GM12878 (cell line): Measurements from ENCODE around the gene ERICH2. TPM values are rescaled to one million over a fixed set of nuclear protein-coding genes. Genes with fewer than 3 reads are reported as not detected.

Source experiments
- ATAC-seq: fragments of 200-7000 bp; cut with Tn5 transposase; 3 replicates; pipeline ENCODE4 v1.9.1; 2020; ENCODE audit warnings: mild to moderate bottlenecking, moderate library complexity
- BruUV-seq: library from RNA; stranded (reverse); fragments of 400-500 nt; replicated peaks from 2 replicates; lab custom pipeline; 2021; lab: Mats Ljungman, UMichigan
- CTCF ChIA-PET: fragments of 300-600 bp; sonication (Branson Sonifier 250); formaldehyde crosslinking; extraction: SDS; loops from one replicate; lab custom pipeline; 2021; ENCODE audit warnings: inconsistent platforms; lab: Yijun Ruan, JAX
- POLR2A ChIA-PET: fragments of 350-600 bp; formaldehyde crosslinking; extraction: SDS; loops from one replicate; lab custom pipeline; 2021; ENCODE audit warnings: inconsistent platforms; lab: Charles Lee
- RAD21 ChIA-PET: fragments of 300-600 bp; sonication (Branson Sonifier 250); formaldehyde crosslinking; loops from one replicate; lab custom pipeline; 2023; ENCODE audit warnings: antibody characterized with exemption; ENCODE audit not compliant: unreplicated experiment; lab: Charles Lee
- SMC1A ChIA-PET: fragments of 300-600 bp; sonication (Branson Sonifier 250); formaldehyde crosslinking; loops from one replicate; lab custom pipeline; 2023; ENCODE audit not compliant: unreplicated experiment, uncharacterized antibody; lab: Charles Lee
- DNase-seq: peaks from one replicate; pipeline ENCODE4 v3.0.0-alpha.2; 2011; ENCODE audit warnings: low read depth, low spot score
- FAIRE-seq: peaks from 3 replicates; lab custom pipeline; 2011; peaks lifted over from hg19 to GRCh38; lab: Jason Lieb, UNC
- H2AFZ ChIP-seq: 2 replicates; pipeline ENCODE4 v1.6.0; 2011; ENCODE audit warnings: low read depth, low read length, control low read depth; ENCODE audit not compliant: control insufficient read depth
- H3K27ac ChIP-seq: 2 replicates; pipeline ENCODE4 v1.5.1; 2011; ENCODE audit warnings: control low read depth; ENCODE audit not compliant: control insufficient read depth, insufficient read depth
- H3K27me3 ChIP-seq, 2 experiments: replicated peaks in 1 of 2; 2 replicates each; pipeline versions ENCODE4 v1.6.0 to v1.6.1; 2011; ENCODE audit warnings: low read length in 1 of 2; ENCODE audit not compliant: control insufficient read depth in 2 of 2, insufficient read depth in 2 of 2
- H3K36me3 ChIP-seq, 2 experiments: 2 replicates each; pipeline ENCODE4 v1.5.1; 2011; ENCODE audit warnings: low read length in 1 of 2; ENCODE audit not compliant: control insufficient read depth in 2 of 2, insufficient read depth in 2 of 2
- H3K4me1 ChIP-seq: 2 replicates; pipeline ENCODE4 v1.6.1; 2011; ENCODE audit warnings: mild to moderate bottlenecking, low read length, moderate library complexity, mixed read lengths; ENCODE audit not compliant: control insufficient read depth, insufficient read depth
- H3K4me2 ChIP-seq: 2 replicates; pipeline ENCODE4 v1.6.0; 2011; ENCODE audit warnings: control low read depth; ENCODE audit not compliant: control insufficient read depth, insufficient read depth
- H3K4me3 ChIP-seq: fragments of 200-600 bp; sonication (generic); 2 replicates; pipeline ENCODE4 v1.5.1; 2016
- H3K79me2 ChIP-seq: 2 replicates; pipeline ENCODE4 v1.6.0; 2011; ENCODE audit warnings: low read length; ENCODE audit not compliant: control insufficient read depth, insufficient read depth
- H3K9ac ChIP-seq: 2 replicates; pipeline ENCODE4 v1.8.0; 2011; ENCODE audit warnings: low read length, control low read depth, mixed read lengths; ENCODE audit not compliant: control insufficient read depth, insufficient read depth
- H3K9me3 ChIP-seq: replicated peaks from 3 replicates; pipeline ENCODE4 v1.5.1; 2011; ENCODE audit warnings: mild to moderate bottlenecking, low read length; ENCODE audit not compliant: control insufficient read depth, insufficient read depth
- H4K20me1 ChIP-seq: 2 replicates; pipeline ENCODE4 v1.6.0; 2011; ENCODE audit not compliant: control insufficient read depth, insufficient read depth
- CBFB ChIP-seq: IDR thresholded peaks from 2 replicates; pipeline ENCODE4 v1.6.1; 2016; ENCODE audit warnings: antibody characterized with exemption, low read depth
- MTA3 ChIP-seq: IDR thresholded peaks from 2 replicates; pipeline ENCODE4 v1.6.1; 2012; ENCODE audit warnings: low read length, inconsistent platforms, borderline replicate concordance
- NR2F1 ChIP-seq: fragments of 450-650 bp; conservative IDR thresholded peaks from 2 replicates; pipeline ENCODE4 v1.6.1; 2017; ENCODE audit warnings: mild to moderate bottlenecking
- SKIL ChIP-seq: fragments of 450-650 bp; IDR thresholded peaks from 2 replicates; pipeline ENCODE4 v1.6.1; 2017; ENCODE audit warnings: mild to moderate bottlenecking, low read depth, inconsistent platforms; ENCODE audit not compliant: poor library complexity, severe bottlenecking
- STAT1 ChIP-seq: fragments of 450-650 bp; conservative IDR thresholded peaks from 2 replicates; pipeline ENCODE4 v1.6.1; 2014; ENCODE audit warnings: antibody characterized with exemption, mild to moderate bottlenecking
- TCF7 ChIP-seq: IDR thresholded peaks from 2 replicates; pipeline ENCODE4 v1.6.1; 2014; ENCODE audit warnings: antibody characterized with exemption, borderline replicate concordance
- YBX1 ChIP-seq: fragments of 450-650 bp; IDR thresholded peaks from 2 replicates; pipeline ENCODE4 v1.6.1; 2016; ENCODE audit warnings: antibody characterized with exemption
- ZBED1 ChIP-seq: IDR thresholded peaks from 2 replicates; pipeline ENCODE4 v1.6.1; 2016; ENCODE audit warnings: borderline replicate concordance
- ZNF24 ChIP-seq: fragments of 450-650 bp; IDR thresholded peaks from 2 replicates; pipeline ENCODE4 v1.6.1; 2017; ENCODE audit warnings: antibody characterized with exemption, mild to moderate bottlenecking
- WGBS: methylation state at CpG from one replicate; pipeline ENCODE4 v1.1.6; 2016; ENCODE audit warnings: low lambda C conversion rate; ENCODE audit not compliant: insufficient replicate concordance, insufficient coverage; ENCODE audit errors: missing lambda C conversion rate; 5-methylcytosine and 5-hydroxymethylcytosine counted together
- in situ Hi-C: fragments of 300-500 bp; cut with MboI; formaldehyde crosslinking; loops from 9 replicates; pipeline ENCODE4 v1.14.3; 2018; ENCODE audit warnings: mixed read lengths
- intact Hi-C: fragments of 100-400 bp; cut with micrococcal nuclease; formaldehyde crosslinking; loops from one replicate; pipeline ENCODE4 v1.14.2; 2022; ENCODE audit not compliant: unreplicated experiment
- polyA plus RNA-seq, 11 experiments: library from polyadenylated mRNA; depleted of rRNA in 4 of 11; unstranded in 6 of 11; stranded (reverse) in 5 of 11; fragments of >200 nt; fragmentation: Nextera tagmentation in 4 of 11; fragmentation: Illumina TruSeq in 1 of 11; extraction: Ambion mirVana in 4 of 11; extraction: Trizol in 1 of 11; gene quantifications; 1 replicate in 1 of 11; 2 replicates in 10 of 11; pipeline versions ENCODE4 v1.2.1 to v1.2.3, GENCODE V29; 2011 to 2016; ENCODE audit warnings: inconsistent platforms in 2 of 11, missing spikeins in 2 of 11, low read depth in 1 of 11
- total RNA-seq, 4 experiments: library from RNA; depleted of rRNA in 3 of 4; stranded (reverse); fragments of >200 nt in 3 of 4; fragmentation: Illumina TruSeq in 1 of 4; extraction: Trizol in 1 of 4; gene quantifications; 2 replicates each; pipeline versions ENCODE4 v1.2.1 to v1.2.3, GENCODE V29; 2013 to 2021
- TF ChIP-seq, protein P1 (sequence below): fragments of 450-650 bp; formaldehyde crosslinking; IDR thresholded peaks from 2 replicates; pipeline ENCODE4 v1.5.0; 2022; ENCODE audit warnings: mild to moderate bottlenecking, missing genetic modification characterization
- TF ChIP-seq, protein P2 (sequence below): fragments of 450-650 bp; IDR thresholded peaks from 2 replicates; pipeline ENCODE4 v1.6.1; 2017; ENCODE audit warnings: antibody characterized with exemption, mild to moderate bottlenecking, moderate library complexity

Gene ERICH2
- total and polyA plus RNA-seq, 10 of the 15 experiments (the other 5 are each of a cell fraction or from before 2014, with no cell fraction given): not detected

DNA sequence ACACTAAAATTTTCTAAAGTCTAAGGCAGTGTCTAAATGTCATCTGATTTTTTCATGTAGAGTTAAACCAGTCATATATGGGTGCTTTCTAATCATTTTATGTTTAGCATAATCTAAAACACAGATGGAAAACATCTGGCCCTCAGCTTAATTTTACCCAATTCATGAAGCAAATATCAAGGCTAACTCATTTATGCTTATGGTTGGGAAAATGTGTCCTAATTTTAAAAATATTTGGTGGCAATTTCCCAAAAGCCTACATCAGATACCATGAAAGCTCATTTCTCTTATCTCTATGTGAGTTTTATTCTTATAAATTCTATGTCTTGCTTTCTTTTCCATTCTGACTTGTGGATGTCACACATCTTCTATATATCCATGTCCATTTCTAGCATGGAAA is 47.9 kb upstream of the ERICH2 start (continued):
- TF ChIP-seq, protein P1, sequence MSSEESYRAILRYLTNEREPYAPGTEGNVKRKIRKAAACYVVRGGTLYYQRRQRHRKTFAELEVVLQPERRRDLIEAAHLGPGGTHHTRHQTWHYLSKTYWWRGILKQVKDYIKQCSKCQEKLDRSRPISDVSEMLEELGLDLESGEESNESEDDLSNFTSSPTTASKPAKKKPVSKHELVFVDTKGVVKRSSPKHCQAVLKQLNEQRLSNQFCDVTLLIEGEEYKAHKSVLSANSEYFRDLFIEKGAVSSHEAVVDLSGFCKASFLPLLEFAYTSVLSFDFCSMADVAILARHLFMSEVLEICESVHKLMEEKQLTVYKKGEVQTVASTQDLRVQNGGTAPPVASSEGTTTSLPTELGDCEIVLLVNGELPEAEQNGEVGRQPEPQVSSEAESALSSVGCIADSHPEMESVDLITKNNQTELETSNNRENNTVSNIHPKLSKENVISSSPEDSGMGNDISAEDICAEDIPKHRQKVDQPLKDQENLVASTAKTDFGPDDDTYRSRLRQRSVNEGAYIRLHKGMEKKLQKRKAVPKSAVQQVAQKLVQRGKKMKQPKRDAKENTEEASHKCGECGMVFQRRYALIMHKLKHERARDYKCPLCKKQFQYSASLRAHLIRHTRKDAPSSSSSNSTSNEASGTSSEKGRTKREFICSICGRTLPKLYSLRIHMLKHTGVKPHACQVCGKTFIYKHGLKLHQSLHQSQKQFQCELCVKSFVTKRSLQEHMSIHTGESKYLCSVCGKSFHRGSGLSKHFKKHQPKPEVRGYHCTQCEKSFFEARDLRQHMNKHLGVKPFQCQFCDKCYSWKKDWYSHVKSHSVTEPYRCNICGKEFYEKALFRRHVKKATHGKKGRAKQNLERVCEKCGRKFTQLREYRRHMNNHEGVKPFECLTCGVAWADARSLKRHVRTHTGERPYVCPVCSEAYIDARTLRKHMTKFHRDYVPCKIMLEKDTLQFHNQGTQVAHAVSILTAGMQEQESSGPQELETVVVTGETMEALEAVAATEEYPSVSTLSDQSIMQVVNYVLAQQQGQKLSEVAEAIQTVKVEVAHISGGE (CRISPR knock-in tag): no peak
- TF ChIP-seq NR2F1: no peak
- TF ChIP-seq SKIL: no peak
- TF ChIP-seq STAT1: no peak

DNA sequence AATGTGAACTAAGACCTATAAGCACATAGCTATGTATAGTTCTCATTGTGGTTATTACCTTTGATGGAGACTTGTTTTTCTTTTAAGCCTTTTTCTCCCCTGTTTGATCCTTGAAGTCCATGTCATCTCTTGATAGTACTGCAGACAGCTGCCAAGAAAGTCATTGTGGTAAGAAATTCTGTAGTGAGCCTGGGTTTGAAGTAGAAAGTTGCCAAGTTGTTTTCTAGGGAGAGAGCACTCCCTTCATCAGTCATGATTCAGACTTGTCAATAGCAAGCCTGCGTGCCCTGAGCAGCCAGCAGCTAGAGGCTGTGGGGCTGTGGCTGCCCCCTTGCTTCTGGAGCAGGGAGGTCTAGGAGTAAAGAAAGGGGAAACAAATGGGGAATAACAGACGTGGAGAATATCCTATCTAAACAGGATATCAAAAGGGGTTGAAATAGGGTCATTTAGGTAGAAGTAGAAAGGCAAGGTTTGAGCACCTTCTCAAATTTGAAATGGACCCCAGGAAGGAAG is 46.7 kb upstream of the ERICH2 start:
- H2AFZ ChIP-seq: no peak overlapping the region
- CTCF ChIA-PET: interaction anchor here (0.6 to 0.8 kb wide), 3 partner anchors 11 to 314 kb away, joined by 3 read pairs; no protein-coding TSS in a partner anchor
- H3K36me3 ChIP-seq: no peaks in the 10 kb centered on the region
- H3K9ac ChIP-seq: no peak overlapping the region
- ATAC-seq (no peak), DNase-seq (no peak), FAIRE-seq (no peak)
- RAD21 ChIA-PET: no interaction called here
- 27% methylated on average over 2 of the region's 2 CpGs for WGBS
- in situ Hi-C loops (no loop called here), intact Hi-C loops (no loop called here)
- H3K9me3 ChIP-seq: no peaks in the 10 kb centered on the region; the same call in 2 of the 3 replicates
- BruUV-seq: no TSS peak
- POLR2A ChIA-PET: no interaction called here
- H3K4me2 ChIP-seq: no peak overlapping the region
- H3K4me3 ChIP-seq: no peak overlapping the region
- no peaks in the 10 kb centered on the region for H3K4me1 ChIP-seq
- H3K79me2 ChIP-seq: no peaks in the 10 kb centered on the region
- SMC1A ChIA-PET: no interaction called here
- peaks cover 0 to 4% of the 10 kb centered on the region in 2 experiments; a peak in 1 of 4 replicates for H3K27me3 ChIP-seq
- no peak overlapping the region for H3K27ac ChIP-seq
- no peaks in the 10 kb centered on the region for H4K20me1 ChIP-seq
- TF ChIP-seq ZBED1 (no peak), MTA3 (no peak), TCF7 (no peak), ZNF24 (no peak), CBFB (no peak), SKIL (no peak), YBX1 (no peak)
- TF ChIP-seq, protein P2, sequence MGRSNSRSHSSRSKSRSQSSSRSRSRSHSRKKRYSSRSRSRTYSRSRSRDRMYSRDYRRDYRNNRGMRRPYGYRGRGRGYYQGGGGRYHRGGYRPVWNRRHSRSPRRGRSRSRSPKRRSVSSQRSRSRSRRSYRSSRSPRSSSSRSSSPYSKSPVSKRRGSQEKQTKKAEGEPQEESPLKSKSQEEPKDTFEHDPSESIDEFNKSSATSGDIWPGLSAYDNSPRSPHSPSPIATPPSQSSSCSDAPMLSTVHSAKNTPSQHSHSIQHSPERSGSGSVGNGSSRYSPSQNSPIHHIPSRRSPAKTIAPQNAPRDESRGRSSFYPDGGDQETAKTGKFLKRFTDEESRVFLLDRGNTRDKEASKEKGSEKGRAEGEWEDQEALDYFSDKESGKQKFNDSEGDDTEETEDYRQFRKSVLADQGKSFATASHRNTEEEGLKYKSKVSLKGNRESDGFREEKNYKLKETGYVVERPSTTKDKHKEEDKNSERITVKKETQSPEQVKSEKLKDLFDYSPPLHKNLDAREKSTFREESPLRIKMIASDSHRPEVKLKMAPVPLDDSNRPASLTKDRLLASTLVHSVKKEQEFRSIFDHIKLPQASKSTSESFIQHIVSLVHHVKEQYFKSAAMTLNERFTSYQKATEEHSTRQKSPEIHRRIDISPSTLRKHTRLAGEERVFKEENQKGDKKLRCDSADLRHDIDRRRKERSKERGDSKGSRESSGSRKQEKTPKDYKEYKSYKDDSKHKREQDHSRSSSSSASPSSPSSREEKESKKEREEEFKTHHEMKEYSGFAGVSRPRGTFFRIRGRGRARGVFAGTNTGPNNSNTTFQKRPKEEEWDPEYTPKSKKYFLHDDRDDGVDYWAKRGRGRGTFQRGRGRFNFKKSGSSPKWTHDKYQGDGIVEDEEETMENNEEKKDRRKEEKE: no peak
